ENCODE results near the gene AFF2. TPM values are rescaled to one million over a fixed set of nuclear protein-coding genes. Genes with fewer than 3 reads are reported as not detected.

AFF2 gene
- total RNA-seq, 1 donor, result not detected

DNA sequence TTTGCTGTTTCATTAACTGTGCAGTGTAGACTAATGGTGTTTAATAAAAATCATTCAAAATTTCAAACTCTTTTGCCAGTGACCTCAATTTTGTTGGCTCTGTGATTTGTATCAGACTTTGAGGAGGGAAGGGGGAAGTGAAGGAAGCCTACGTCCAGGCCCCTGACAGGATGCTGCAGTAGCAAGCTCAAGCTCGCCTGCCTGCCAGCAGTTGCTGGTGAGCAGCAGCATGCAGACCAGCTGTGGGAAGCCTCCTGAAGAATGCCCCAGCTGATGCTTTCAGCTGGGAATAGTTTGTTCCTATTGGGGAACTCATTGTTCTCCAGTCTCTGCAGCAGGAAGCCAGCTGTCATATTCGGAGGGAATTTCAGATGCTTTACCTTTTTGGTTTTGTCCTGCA is 495.2 kb downstream of the AFF2 start:
- DNase-seq (ENCODE audit: low read depth), result no peak
- no peak overlapping the region for H3K4me3 ChIP-seq (ENCODE audit: low read depth, low read length)
- TF ChIP-seq, protein P1, sequence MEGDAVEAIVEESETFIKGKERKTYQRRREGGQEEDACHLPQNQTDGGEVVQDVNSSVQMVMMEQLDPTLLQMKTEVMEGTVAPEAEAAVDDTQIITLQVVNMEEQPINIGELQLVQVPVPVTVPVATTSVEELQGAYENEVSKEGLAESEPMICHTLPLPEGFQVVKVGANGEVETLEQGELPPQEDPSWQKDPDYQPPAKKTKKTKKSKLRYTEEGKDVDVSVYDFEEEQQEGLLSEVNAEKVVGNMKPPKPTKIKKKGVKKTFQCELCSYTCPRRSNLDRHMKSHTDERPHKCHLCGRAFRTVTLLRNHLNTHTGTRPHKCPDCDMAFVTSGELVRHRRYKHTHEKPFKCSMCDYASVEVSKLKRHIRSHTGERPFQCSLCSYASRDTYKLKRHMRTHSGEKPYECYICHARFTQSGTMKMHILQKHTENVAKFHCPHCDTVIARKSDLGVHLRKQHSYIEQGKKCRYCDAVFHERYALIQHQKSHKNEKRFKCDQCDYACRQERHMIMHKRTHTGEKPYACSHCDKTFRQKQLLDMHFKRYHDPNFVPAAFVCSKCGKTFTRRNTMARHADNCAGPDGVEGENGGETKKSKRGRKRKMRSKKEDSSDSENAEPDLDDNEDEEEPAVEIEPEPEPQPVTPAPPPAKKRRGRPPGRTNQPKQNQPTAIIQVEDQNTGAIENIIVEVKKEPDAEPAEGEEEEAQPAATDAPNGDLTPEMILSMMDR (IDR thresholded peaks at IDR 0.05; ENCODE audit: insufficient read depth, low read depth, low read length), result no peak

DNA sequence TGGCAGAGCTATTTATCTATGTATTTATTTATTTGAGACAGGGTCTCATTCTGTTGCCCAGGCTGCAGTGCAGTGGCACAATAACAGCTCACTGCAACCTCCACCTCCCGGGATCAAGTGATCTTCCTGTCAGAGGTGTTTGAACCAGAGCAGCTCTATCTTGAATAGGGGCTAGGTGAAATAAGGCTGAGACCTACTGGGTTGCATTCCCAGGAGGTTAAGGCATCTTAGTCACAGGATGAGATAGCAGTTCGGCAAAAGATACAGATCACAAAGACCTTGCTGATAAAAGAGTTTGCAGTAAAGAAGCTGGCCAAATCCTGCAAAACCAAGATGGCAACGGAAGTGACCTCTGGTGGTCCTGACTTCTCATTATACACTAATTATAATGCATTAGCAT is 501.9 kb downstream of the AFF2 start:
- TF ChIP-seq, protein P1 (IDR thresholded peaks at IDR 0.05; ENCODE audit: insufficient read depth, low read depth, low read length), result no peak
- H3K4me3 ChIP-seq (ENCODE audit: low read depth, low read length), result no peak overlapping the region
- DNase-seq (ENCODE audit: low read depth), result no peak

DNA sequence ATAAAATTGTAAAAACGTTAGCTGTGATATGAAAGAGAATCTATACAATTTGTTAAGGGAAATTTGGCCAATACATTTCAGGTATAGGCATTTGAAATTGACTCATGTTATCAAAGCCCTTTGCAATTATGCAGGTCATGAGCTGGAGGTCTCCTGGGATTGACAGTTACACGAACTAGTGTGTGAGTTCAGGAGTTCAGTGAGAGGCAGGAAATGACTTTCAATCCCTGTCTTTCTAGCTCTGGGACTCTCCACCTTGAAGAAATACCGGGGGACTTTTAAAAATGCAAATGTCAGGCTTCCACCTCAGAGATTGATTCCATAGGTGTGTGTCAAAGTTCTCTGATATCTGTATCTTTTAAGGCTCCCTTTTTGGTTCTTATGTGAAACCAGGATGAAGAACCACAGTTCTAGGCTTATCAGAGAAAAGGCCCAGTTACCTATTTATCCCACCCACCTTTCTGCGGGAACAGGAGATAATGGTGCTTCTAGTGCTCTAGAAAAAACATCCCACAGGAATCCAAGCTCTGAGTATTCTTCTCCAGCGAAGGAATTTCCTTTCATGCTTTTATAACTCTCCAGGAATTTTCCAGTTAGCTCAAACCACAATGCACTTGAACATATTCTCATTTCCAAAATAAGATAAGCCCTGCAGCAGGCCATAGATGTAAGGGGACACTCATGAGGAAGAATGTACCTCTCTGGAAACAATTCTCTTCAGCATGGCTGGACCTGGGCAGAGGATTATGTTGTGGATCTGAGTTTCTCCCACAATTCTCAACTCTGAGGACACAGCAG is 503.6 kb downstream of the AFF2 start:
- DNase-seq (ENCODE audit: low read depth), result no peak

DNA sequence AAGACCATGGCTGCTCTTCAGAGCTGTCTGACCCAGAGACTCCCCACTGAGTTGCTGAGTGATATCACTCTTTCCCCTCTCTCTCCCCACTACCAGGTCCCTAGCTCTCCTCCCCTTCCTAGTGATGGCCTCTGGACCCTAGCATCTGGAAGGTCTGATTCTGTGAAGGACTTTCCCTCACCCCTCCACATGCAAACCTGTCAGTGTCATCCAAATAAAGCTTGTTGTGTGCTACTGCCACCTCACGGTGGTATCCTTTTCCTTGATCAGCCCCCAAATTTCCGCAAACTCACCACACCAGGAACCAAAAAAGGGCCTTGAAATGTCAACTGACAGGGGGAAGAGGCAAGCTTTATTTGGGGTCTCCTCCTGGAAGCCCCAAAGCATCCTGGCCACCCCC is 504.5 kb downstream of the AFF2 start:
- H3K4me3 ChIP-seq (ENCODE audit: low read depth, low read length), result no peak overlapping the region
- no peak for DNase-seq (ENCODE audit: low read depth)
- TF ChIP-seq, protein P1 (IDR thresholded peaks at IDR 0.05; ENCODE audit: insufficient read depth, low read depth, low read length), result no peak

More for the DNA sequence above, 503.6 kb downstream of the AFF2 start:
- TF ChIP-seq, protein P1 (IDR thresholded peaks at IDR 0.05; ENCODE audit: insufficient read depth, low read depth, low read length), result no peak
- H3K4me3 ChIP-seq (ENCODE audit: low read depth, low read length), result no peak overlapping the region

DNA sequence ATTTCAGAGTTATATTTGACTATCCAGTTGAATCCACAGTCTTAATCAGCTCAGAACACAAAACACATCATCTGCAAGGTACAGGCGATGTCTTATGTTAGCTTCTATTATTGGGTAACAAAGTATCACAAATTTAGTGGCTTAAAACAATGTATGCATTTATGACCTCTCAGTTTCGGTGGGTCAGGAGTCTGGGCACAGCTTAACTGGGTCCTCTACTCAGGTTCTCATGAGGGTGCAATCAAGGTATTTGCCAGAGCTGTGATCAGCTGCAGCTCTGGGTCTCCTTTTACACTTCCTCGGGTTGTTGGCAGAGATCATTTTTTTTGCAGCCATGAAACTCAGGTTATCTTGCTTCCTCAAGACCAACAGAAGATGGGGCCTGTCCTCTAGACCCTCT is 505.8 kb downstream of the AFF2 start:
- no peak overlapping the region for H3K4me3 ChIP-seq (ENCODE audit: low read depth, low read length)
- DNase-seq (ENCODE audit: low read depth), result no peak
- TF ChIP-seq, protein P1 (IDR thresholded peaks at IDR 0.05; ENCODE audit: insufficient read depth, low read depth, low read length), result no peak

DNA sequence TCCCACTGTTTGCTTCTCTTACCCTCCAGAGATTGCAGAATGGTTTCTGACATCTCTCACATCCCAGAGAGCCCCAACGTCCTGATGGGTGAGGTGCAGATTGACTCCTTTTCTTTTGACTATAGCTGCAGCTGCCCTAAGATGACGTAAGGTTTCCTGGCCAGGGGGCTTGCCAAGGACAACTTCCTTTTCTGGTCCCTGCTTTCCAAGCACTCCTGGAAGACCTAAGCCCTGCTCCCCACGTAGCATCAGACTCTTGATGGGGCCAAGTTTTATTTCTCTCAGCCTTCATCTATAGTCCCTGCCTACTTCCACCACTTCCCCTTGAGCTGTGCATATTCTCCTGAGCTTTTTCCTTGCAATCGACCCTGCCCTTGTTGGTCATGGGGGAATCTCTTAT is 507.0 kb downstream of the AFF2 start:
- H3K4me3 ChIP-seq (ENCODE audit: low read depth, low read length), result no peak overlapping the region
- TF ChIP-seq, protein P1 (IDR thresholded peaks at IDR 0.05; ENCODE audit: insufficient read depth, low read depth, low read length), result no peak
- DNase-seq (ENCODE audit: low read depth), result no peak
